ENCODE data around the gene GRWD1.
A peak's percentile ranks its signal among the peaks of the same experiment; 100 is the strongest.

GRWD1 gene

DNA sequence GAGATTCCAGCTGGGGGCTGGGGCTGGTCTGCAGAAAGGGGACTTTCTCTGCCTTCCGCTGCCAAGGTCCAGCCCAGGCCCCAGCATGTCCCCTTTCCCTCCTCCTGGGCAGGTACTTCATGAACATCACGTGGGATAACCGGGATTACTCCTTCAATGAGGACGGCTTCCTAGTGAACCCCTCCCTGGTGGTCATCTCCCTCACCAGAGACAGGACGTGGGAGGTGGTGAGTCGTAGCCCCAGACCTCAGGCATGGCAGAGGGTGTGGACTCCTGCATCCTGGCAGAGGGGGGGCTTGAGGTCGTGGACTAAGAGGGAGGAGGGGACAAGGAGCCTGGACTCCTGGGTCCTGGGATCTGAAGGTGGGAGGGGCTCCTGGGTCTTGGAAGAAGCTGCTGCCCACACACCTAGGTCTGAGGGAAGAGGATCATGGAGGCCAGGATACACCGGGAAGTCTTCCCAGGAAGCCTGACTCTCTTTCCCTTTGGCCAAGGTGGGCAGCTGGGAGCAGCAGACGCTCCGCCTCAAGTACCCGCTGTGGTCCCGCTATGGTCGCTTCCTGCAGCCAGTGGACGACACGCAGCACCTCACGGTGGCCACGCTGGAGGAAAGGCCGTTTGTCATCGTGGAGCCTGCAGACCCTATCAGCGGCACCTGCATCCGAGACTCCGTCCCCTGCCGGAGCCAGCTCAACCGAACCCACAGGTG is 31.8 kb upstream of the GRWD1 start:
- peak; percentile 33; the same call in 1 of the 2 replicates for TF ChIP-seq IKZF3 (tag by site-specific recombination; IDR thresholded peaks at IDR 0.05)
- TF ChIP-seq, protein P1, sequence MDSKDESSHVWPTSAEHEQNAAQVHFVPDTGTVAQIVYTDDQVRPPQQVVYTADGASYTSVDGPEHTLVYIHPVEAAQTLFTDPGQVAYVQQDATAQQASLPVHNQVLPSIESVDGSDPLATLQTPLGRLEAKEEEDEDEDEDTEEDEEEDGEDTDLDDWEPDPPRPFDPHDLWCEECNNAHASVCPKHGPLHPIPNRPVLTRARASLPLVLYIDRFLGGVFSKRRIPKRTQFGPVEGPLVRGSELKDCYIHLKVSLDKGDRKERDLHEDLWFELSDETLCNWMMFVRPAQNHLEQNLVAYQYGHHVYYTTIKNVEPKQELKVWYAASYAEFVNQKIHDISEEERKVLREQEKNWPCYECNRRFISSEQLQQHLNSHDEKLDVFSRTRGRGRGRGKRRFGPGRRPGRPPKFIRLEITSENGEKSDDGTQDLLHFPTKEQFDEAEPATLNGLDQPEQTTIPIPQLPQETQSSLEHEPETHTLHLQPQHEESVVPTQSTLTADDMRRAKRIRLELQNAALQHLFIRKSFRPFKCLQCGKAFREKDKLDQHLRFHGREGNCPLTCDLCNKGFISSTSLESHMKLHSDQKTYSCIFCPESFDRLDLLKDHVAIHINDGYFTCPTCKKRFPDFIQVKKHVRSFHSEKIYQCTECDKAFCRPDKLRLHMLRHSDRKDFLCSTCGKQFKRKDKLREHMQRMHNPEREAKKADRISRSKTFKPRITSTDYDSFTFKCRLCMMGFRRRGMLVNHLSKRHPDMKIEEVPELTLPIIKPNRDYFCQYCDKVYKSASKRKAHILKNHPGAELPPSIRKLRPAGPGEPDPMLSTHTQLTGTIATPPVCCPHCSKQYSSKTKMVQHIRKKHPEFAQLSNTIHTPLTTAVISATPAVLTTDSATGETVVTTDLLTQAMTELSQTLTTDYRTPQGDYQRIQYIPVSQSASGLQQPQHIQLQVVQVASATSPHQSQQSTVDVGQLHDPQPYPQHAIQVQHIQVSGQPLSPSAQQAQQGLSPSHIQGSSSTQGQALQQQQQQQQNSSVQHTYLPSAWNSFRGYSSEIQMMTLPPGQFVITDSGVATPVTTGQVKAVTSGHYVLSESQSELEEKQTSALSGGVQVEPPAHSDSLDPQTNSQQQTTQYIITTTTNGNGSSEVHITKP (tag by site-specific recombination; IDR thresholded peaks at IDR 0.05) = peak; percentile 78
- peak; percentile 27; the same call in 1 of the 2 replicates for TF ChIP-seq PRDM1 (tag by site-specific recombination; IDR thresholded peaks at IDR 0.05)
- TF ChIP-seq ZNF521 (tag by site-specific recombination; IDR thresholded peaks at IDR 0.05) = no peak
- peak; percentile 34; the same call in 1 of the 2 replicates for TF ChIP-seq ZIC2 (tag by site-specific recombination; IDR thresholded peaks at IDR 0.05)
- TF ChIP-seq GLIS1 (tag by site-specific recombination; IDR thresholded peaks at IDR 0.05) = peak; percentile 95
- TF ChIP-seq GLIS2 (tag by site-specific recombination; IDR thresholded peaks at IDR 0.05) = peak; percentile 40
- TF ChIP-seq, protein P2, sequence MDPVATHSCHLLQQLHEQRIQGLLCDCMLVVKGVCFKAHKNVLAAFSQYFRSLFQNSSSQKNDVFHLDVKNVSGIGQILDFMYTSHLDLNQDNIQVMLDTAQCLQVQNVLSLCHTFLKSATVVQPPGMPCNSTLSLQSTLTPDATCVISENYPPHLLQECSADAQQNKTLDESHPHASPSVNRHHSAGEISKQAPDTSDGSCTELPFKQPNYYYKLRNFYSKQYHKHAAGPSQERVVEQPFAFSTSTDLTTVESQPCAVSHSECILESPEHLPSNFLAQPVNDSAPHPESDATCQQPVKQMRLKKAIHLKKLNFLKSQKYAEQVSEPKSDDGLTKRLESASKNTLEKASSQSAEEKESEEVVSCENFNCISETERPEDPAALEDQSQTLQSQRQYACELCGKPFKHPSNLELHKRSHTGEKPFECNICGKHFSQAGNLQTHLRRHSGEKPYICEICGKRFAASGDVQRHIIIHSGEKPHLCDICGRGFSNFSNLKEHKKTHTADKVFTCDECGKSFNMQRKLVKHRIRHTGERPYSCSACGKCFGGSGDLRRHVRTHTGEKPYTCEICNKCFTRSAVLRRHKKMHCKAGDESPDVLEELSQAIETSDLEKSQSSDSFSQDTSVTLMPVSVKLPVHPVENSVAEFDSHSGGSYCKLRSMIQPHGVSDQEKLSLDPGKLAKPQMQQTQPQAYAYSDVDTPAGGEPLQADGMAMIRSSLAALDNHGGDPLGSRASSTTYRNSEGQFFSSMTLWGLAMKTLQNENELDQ (tag by site-specific recombination; IDR thresholded peaks at IDR 0.05; ENCODE audit: low read depth) = no peak
- TF ChIP-seq, protein P3, sequence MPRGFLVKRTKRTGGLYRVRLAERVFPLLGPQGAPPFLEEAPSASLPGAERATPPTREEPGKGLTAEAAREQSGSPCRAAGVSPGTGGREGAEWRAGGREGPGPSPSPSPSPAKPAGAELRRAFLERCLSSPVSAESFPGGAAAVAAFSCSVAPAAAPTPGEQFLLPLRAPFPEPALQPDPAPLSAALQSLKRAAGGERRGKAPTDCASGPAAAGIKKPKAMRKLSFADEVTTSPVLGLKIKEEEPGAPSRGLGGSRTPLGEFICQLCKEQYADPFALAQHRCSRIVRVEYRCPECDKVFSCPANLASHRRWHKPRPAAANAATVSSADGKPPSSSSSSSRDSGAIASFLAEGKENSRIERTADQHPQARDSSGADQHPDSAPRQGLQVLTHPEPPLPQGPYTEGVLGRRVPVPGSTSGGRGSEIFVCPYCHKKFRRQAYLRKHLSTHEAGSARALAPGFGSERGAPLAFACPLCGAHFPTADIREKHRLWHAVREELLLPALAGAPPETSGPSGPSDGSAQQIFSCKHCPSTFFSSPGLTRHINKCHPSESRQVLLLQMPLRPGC (tag by site-specific recombination; IDR thresholded peaks at IDR 0.05) = no peak
- TF ChIP-seq ZFHX2 (tag by site-specific recombination; conservative IDR thresholded peaks at IDR 0.05) = peak; percentile 60
- no peaks in the 10 kb centered on the region for H3K36me3 ChIP-seq (ENCODE audit: control insufficient read depth in 2 of 2, insufficient read depth in 1 of 2, low read length in 2 of 2)
- no peaks in the 10 kb centered on the region for H3K9me3 ChIP-seq (ENCODE audit: control insufficient read depth, insufficient read depth, low read depth, low read length)
- ChIA-PET CTCF (interaction anchor here (0.5 to 2.7 kb wide), 7 partner anchors 8 to 362 kb away, joined by 3 to 10 read pairs (median 4); partner anchors contain the start of gene KDELR1), POLR2A (interaction anchor here (0.6 to 1.6 kb wide), 7 partner anchors 18 to 207 kb away, joined by 3 to 9 read pairs (median 4); partner anchors contain the start of genes KDELR1, SYNGR4 and TMEM143)
- peaks cover 8% of the 10 kb centered on the region; the same call in 1 of the 2 replicates for H3K4me1 ChIP-seq (ENCODE audit: control insufficient read depth, insufficient read depth, low read length)
- H3K27ac ChIP-seq (ENCODE audit: extremely low read depth, low read depth, low read length) = peak overlapping the region; percentile 22; the same call in 1 of the 2 replicates
- no peak overlapping the region for H3K4me3 ChIP-seq (ENCODE audit: low read depth, low read length)

DNA sequence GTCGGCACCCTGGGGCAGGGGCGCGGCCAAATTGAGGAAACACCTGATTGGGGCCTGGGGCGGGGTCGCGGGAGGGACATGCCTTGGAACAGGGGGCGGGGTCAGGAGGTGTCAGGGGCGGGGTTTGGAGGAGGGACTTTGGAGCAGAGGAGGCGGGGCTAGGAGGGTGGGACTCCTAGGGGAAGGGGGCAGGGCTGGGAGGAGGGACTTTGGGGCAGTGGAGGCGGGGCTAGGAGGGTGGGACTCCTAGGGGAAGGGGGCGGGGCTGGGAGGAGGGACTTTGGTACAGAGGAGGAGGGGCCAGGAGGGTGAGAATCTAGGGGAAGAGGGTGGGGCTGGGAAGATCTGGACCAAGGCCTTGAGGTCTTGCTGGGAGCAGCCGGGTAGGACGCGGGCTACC is 30.4 kb upstream of the GRWD1 start:
- Histone ChIP-seq H3K9me3 (ENCODE audit: control insufficient read depth, insufficient read depth, low read depth, low read length) (no peaks in the 10 kb centered on the region), H3K4me3 (ENCODE audit: low read depth, low read length) (no peak overlapping the region), H3K27ac (ENCODE audit: extremely low read depth, low read depth, low read length) (no peak overlapping the region), H3K4me1 (ENCODE audit: control insufficient read depth, insufficient read depth, low read length) (peaks cover 8% of the 10 kb centered on the region; the same call in 1 of the 2 replicates), H3K36me3 (ENCODE audit: control insufficient read depth in 2 of 2, insufficient read depth in 1 of 2, low read length in 2 of 2) (no peaks in the 10 kb centered on the region)
- POLR2A ChIA-PET = interaction anchor here (1.1 to 1.6 kb wide), 3 partner anchors 24 to 54 kb away, joined by 4 to 9 read pairs (median 6); partner anchors contain the start of genes KDELR1, SYNGR4 and TMEM143
- TF ChIP-seq SP2 (tag by site-specific recombination; IDR thresholded peaks at IDR 0.05) (peak; percentile 6; the same call in 1 of the 2 replicates), KLF9 (tag by site-specific recombination; IDR thresholded peaks at IDR 0.05; ENCODE audit: low read depth) (0 out of 2 replicates have a peak, but pooled peaks have one; percentile 14), ZNF610 (tag by site-specific recombination; IDR thresholded peaks at IDR 0.05; ENCODE audit: borderline replicate concordance) (no peak)
- CTCF ChIA-PET = interaction anchor here (1.8 to 2.7 kb wide), 2 partner anchors 10 to 24 kb away, joined by 4 to 10 read pairs; partner anchors contain the start of gene KDELR1

Measured in HEK293 (cell line).